ENCODE data around the gene ZNF135.
A peak's percentile ranks its signal among the peaks of the same experiment; 100 is the strongest.

DNA sequence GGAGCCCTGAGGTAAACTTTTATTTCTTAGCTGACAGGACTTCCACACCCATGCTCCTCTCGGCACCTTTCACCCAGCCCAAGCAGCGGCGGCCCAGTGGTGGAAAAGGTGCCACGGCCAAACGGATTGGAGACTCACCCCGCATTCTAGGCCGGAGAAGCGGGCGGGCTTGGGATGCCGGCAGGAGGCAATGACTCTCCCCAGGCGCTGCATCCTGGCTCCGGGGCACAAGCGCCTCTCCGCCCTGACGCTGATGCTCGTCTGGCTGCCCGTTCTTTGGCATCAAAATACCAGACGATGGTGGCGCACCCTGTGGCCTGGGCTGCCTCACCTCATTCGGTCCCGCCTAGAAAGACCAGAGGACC, 49.8 kb upstream of the ZNF135 start:
- no peak for TF ChIP-seq ZNF792 (tag by site-specific recombination; IDR thresholded peaks at IDR 0.05)
- TF ChIP-seq, protein P1, sequence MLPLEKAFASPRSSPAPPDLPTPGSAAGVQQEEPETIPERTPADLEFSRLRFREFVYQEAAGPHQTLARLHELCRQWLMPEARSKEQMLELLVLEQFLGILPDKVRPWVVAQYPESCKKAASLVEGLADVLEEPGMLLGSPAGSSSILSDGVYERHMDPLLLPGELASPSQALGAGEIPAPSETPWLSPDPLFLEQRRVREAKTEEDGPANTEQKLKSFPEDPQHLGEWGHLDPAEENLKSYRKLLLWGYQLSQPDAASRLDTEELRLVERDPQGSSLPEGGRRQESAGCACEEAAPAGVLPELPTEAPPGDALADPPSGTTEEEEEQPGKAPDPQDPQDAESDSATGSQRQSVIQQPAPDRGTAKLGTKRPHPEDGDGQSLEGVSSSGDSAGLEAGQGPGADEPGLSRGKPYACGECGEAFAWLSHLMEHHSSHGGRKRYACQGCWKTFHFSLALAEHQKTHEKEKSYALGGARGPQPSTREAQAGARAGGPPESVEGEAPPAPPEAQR (tag by site-specific recombination; IDR thresholded peaks at IDR 0.05): no peak
- TF ChIP-seq, protein P2, sequence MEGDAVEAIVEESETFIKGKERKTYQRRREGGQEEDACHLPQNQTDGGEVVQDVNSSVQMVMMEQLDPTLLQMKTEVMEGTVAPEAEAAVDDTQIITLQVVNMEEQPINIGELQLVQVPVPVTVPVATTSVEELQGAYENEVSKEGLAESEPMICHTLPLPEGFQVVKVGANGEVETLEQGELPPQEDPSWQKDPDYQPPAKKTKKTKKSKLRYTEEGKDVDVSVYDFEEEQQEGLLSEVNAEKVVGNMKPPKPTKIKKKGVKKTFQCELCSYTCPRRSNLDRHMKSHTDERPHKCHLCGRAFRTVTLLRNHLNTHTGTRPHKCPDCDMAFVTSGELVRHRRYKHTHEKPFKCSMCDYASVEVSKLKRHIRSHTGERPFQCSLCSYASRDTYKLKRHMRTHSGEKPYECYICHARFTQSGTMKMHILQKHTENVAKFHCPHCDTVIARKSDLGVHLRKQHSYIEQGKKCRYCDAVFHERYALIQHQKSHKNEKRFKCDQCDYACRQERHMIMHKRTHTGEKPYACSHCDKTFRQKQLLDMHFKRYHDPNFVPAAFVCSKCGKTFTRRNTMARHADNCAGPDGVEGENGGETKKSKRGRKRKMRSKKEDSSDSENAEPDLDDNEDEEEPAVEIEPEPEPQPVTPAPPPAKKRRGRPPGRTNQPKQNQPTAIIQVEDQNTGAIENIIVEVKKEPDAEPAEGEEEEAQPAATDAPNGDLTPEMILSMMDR (tag by site-specific recombination; IDR thresholded peaks at IDR 0.05): no peak
- 0 out of 2 replicates have a peak, but pooled peaks have one; percentile 38 for TF ChIP-seq ZBTB17 (tag by site-specific recombination; IDR thresholded peaks at IDR 0.05)
- TF ChIP-seq, protein P3, sequence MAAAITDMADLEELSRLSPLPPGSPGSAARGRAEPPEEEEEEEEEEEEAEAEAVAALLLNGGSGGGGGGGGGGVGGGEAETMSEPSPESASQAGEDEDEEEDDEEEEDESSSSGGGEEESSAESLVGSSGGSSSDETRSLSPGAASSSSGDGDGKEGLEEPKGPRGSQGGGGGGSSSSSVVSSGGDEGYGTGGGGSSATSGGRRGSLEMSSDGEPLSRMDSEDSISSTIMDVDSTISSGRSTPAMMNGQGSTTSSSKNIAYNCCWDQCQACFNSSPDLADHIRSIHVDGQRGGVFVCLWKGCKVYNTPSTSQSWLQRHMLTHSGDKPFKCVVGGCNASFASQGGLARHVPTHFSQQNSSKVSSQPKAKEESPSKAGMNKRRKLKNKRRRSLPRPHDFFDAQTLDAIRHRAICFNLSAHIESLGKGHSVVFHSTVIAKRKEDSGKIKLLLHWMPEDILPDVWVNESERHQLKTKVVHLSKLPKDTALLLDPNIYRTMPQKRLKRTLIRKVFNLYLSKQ (tag by site-specific recombination; IDR thresholded peaks at IDR 0.05; ENCODE audit: borderline replicate concordance): no peak
- no peak for TF ChIP-seq ZFP3 (tag by site-specific recombination; IDR thresholded peaks at IDR 0.05; ENCODE audit: low read depth)
- no peak for TF ChIP-seq ZNF140 (tag by site-specific recombination; IDR thresholded peaks at IDR 0.05)
- TF ChIP-seq, protein P4, sequence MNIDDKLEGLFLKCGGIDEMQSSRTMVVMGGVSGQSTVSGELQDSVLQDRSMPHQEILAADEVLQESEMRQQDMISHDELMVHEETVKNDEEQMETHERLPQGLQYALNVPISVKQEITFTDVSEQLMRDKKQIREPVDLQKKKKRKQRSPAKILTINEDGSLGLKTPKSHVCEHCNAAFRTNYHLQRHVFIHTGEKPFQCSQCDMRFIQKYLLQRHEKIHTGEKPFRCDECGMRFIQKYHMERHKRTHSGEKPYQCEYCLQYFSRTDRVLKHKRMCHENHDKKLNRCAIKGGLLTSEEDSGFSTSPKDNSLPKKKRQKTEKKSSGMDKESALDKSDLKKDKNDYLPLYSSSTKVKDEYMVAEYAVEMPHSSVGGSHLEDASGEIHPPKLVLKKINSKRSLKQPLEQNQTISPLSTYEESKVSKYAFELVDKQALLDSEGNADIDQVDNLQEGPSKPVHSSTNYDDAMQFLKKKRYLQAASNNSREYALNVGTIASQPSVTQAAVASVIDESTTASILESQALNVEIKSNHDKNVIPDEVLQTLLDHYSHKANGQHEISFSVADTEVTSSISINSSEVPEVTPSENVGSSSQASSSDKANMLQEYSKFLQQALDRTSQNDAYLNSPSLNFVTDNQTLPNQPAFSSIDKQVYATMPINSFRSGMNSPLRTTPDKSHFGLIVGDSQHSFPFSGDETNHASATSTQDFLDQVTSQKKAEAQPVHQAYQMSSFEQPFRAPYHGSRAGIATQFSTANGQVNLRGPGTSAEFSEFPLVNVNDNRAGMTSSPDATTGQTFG (tag by site-specific recombination; IDR thresholded peaks at IDR 0.05; ENCODE audit: borderline replicate concordance): no peak
- TF ChIP-seq, protein P5, sequence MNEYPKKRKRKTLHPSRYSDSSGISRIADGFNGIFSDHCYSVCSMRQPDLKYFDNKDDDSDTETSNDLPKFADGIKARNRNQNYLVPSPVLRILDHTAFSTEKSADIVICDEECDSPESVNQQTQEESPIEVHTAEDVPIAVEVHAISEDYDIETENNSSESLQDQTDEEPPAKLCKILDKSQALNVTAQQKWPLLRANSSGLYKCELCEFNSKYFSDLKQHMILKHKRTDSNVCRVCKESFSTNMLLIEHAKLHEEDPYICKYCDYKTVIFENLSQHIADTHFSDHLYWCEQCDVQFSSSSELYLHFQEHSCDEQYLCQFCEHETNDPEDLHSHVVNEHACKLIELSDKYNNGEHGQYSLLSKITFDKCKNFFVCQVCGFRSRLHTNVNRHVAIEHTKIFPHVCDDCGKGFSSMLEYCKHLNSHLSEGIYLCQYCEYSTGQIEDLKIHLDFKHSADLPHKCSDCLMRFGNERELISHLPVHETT (tag by site-specific recombination; IDR thresholded peaks at IDR 0.05): no peak

Data from HEK293 (cell line).